Kidney epithelial cell (primary cell): Measurements from ENCODE around the gene LNPEP. TPM values are rescaled to one million over a fixed set of nuclear protein-coding genes. Genes with fewer than 3 reads are reported as not detected.
A peak's percentile ranks its signal among the peaks of the same experiment; 100 is the strongest.

Experiments used
- DNase-seq: peaks from one replicate; pipeline ENCODE4 v3.0.0-alpha.2; 2010; ENCODE audit warnings: low read depth
- H3K27me3 ChIP-seq: 2 replicates; pipeline ENCODE4 v1.6.0; 2011; ENCODE audit warnings: low read length; ENCODE audit not compliant: control insufficient read depth, insufficient read depth
- H3K36me3 ChIP-seq: 2 replicates; pipeline ENCODE4 v1.5.1; 2011; ENCODE audit warnings: low read length; ENCODE audit not compliant: control insufficient read depth, insufficient read depth
- H3K4me3 ChIP-seq: 2 replicates; pipeline ENCODE4 v1.5.1; 2011; ENCODE audit warnings: low read depth, mild to moderate bottlenecking, control low read depth, low read length
- total RNA-seq: library from RNA; depleted of rRNA; stranded (reverse); fragments of >200 nt; gene quantifications from 2 replicates; pipeline ENCODE4 v1.2.3, GENCODE V29; 2015
- TF ChIP-seq, protein P1 (sequence below): IDR thresholded peaks from 2 replicates; pipeline ENCODE4 v1.5.1; 2011; ENCODE audit warnings: mild to moderate bottlenecking, moderate library complexity, low read length, control low read depth, inconsistent platforms; ENCODE audit not compliant: insufficient read depth, poor library complexity, severe bottlenecking

LNPEP gene
- total RNA-seq, 1 donor from 2014 or later = 24.6 TPM

GRCh38 chr5:96934708-96935558, 947 bp upstream of the LNPEP start:
- peak; percentile 70 for DNase-seq
- H3K36me3 ChIP-seq = no peaks in the 10 kb centered on the region
- TF ChIP-seq, protein P1, sequence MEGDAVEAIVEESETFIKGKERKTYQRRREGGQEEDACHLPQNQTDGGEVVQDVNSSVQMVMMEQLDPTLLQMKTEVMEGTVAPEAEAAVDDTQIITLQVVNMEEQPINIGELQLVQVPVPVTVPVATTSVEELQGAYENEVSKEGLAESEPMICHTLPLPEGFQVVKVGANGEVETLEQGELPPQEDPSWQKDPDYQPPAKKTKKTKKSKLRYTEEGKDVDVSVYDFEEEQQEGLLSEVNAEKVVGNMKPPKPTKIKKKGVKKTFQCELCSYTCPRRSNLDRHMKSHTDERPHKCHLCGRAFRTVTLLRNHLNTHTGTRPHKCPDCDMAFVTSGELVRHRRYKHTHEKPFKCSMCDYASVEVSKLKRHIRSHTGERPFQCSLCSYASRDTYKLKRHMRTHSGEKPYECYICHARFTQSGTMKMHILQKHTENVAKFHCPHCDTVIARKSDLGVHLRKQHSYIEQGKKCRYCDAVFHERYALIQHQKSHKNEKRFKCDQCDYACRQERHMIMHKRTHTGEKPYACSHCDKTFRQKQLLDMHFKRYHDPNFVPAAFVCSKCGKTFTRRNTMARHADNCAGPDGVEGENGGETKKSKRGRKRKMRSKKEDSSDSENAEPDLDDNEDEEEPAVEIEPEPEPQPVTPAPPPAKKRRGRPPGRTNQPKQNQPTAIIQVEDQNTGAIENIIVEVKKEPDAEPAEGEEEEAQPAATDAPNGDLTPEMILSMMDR = no peak
- peak overlapping the region; percentile 86 for H3K4me3 ChIP-seq
- H3K27me3 ChIP-seq = no peaks in the 10 kb centered on the region

DNA sequence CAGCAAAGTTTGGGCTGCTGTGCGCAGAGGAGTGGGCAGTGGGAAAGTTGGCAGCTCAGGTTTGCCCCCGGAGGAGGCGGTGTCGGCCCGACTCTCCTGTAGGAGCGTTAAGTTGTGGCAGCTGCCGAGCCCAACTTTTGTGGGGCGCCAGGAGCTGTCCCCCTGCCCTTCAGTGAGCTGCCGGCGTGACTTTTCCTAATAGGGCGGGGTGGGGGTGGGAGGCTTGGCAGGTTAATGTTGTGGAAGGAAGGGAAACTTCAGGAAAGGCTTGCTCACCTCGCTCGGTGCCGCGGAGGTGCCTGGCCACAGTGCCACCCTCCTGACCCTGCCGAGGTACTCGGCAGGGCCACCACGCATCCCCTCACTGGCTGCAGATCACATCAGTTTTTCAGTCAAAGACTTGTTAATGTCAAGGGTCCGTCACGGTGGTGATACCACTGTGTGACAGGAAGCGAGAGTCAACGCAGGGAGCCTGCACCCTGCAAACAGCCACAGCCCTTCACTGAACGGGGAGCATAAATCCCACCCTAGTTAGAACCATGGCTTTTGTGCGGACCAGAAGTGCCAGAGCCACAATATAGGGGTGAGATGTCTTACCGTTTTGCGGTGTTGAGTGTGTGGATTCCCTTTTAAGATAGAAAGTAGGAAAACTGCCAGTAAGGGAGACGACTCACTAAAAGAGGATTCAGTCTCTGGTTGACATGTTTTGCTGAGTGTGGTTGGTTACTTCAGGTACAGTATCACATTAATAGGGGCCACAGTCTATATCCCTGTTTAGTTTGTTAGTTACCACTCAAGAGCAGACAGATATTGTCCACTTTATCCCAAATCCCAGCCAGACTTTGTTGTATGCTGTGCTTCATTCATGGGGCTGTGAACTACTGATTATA, 796 bp downstream of the LNPEP start:
- no peak for DNase-seq
- TF ChIP-seq, protein P1 = peak; percentile 5
- H3K4me3 ChIP-seq = peak overlapping the region; percentile 86
- peaks cover 2% of the 10 kb centered on the region for H3K36me3 ChIP-seq
- H3K27me3 ChIP-seq = no peaks in the 10 kb centered on the region

GRCh38 chr5:96940586-96940985, 4.7 kb downstream of the LNPEP start:
- DNase-seq = no peak
- no peak overlapping the region for H3K4me3 ChIP-seq
- peaks cover 2% of the 10 kb centered on the region for H3K36me3 ChIP-seq
- no peaks in the 10 kb centered on the region for H3K27me3 ChIP-seq
- TF ChIP-seq, protein P1 = no peak

DNA sequence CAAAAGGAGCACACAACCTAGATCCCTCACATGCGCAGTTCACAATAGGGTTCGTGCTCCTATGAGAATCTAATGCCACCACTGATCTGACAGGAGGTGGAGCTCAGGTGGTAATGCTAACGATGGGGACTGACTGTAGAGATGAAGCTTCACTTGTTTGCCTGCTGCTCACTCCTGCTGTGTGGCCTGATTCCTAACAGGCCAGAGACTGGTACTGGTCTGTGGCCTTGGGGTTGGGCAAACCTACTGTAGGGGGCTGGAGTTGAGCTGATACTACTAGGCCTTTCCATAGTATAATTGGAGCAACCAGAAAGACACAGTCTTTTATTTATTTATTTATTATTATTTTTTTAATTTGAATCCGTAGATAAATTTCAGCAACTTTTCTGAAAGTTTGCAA, 5.3 kb downstream of the LNPEP start:
- DNase-seq = no peak
- TF ChIP-seq, protein P1 = no peak
- H3K4me3 ChIP-seq = no peak overlapping the region

DNA sequence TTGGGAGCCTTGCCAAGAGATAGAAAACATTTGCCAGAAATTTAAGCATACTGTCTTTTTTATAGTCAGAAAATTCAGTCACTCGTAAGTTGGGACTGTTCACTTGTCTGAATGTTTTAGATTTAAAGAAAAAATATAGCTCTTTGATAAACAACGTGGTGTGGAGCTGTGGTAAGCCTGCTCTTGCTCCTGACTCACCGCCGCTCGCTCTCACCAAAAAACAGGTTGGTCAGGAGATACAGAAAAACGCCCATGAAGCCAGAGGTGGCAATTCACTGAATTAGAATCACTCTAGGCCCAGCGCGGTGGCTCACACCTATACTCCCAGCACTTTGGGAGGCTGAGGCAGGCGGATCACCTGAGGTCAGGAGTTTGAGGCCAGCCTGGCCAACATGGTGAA, 6.2 kb downstream of the LNPEP start:
- DNase-seq = no peak
- H3K27me3 ChIP-seq = no peaks in the 10 kb centered on the region
- H3K4me3 ChIP-seq = no peak overlapping the region
- TF ChIP-seq, protein P1 = no peak
- peaks cover 2% of the 10 kb centered on the region for H3K36me3 ChIP-seq

More for the DNA sequence above, 5.3 kb downstream of the LNPEP start:
- H3K27me3 ChIP-seq = no peaks in the 10 kb centered on the region
- peaks cover 2% of the 10 kb centered on the region for H3K36me3 ChIP-seq
